CD8-positive, alpha-beta memory T cell (primary cell): ENCODE data around the gene THRB. TPM values are rescaled to one million over a fixed set of nuclear protein-coding genes. Genes with fewer than 3 reads are reported as not detected.

Experiments
- CTCF ChIA-PET: fragments of 350-600 bp; sonication (Branson Sonifier 250); formaldehyde crosslinking; loops from one replicate; lab custom pipeline; 2021; ENCODE audit warnings: antibody characterized with exemption; lab: Charles Lee
- POLR2A ChIA-PET: fragments of 350-600 bp; sonication (Branson Sonifier 250); formaldehyde crosslinking; loops from one replicate; lab custom pipeline; 2021; ENCODE audit warnings: antibody characterized with exemption; lab: Charles Lee
- DNase-seq, 5 donors: peaks; one replicate each; pipeline versions ENCODE4 v3.0.0 to v3.0.0-alpha.2; 2020 to 2022; ENCODE audit warnings: mixed read lengths in 1 of 5
- H3K27ac ChIP-seq: one replicate; pipeline ENCODE4 v1.7.0; 2013; ENCODE audit warnings: low read depth, mild to moderate bottlenecking, low read length, moderate library complexity
- H3K27me3 ChIP-seq: 2 replicates; pipeline ENCODE4 v1.7.0; 2013; ENCODE audit warnings: low read length, mild to moderate bottlenecking; ENCODE audit not compliant: insufficient read depth, poor library complexity, severe bottlenecking
- H3K36me3 ChIP-seq: 2 replicates; pipeline ENCODE4 v1.7.0; 2013; ENCODE audit warnings: mild to moderate bottlenecking, low read length, moderate library complexity; ENCODE audit not compliant: insufficient read depth
- H3K4me1 ChIP-seq: 2 replicates; pipeline ENCODE4 v1.7.0; 2013; ENCODE audit warnings: mild to moderate bottlenecking, low read length, moderate library complexity; ENCODE audit not compliant: insufficient read depth
- H3K4me3 ChIP-seq: 2 replicates; pipeline ENCODE4 v1.7.0; 2013; ENCODE audit warnings: mild to moderate bottlenecking, low read length
- H3K9me3 ChIP-seq: 2 replicates; pipeline ENCODE4 v1.7.0; 2013; ENCODE audit warnings: mild to moderate bottlenecking, low read length
- H3K27ac Mint-ChIP-seq, 8 donors: one replicate each; pipeline ENCODE4 v1.8.0; 2020 to 2021; ENCODE audit warnings: mixed read lengths in 8 of 8, mild to moderate bottlenecking in 6 of 8, inconsistent platforms in 3 of 8, moderate library complexity in 3 of 8
- H3K27me3 Mint-ChIP-seq, 2 donors: one replicate each; pipeline ENCODE4 v1.8.0; 2020 to 2021; ENCODE audit warnings: mixed read lengths in 2 of 2, mild to moderate bottlenecking in 1 of 2, moderate library complexity in 1 of 2
- H3K36me3 Mint-ChIP-seq, 3 donors: one replicate each; pipeline ENCODE4 v1.8.0; 2020 to 2021; ENCODE audit warnings: mixed read lengths in 3 of 3, inconsistent platforms in 1 of 3, mild to moderate bottlenecking in 1 of 3
- H3K4me1 Mint-ChIP-seq, 3 donors: one replicate each; pipeline ENCODE4 v1.8.0; 2020 to 2021; ENCODE audit warnings: mixed read lengths in 3 of 3, inconsistent platforms in 1 of 3, mild to moderate bottlenecking in 1 of 3
- H3K4me3 Mint-ChIP-seq, 7 donors: one replicate each; pipeline ENCODE4 v1.8.0; 2020 to 2021; ENCODE audit warnings: mixed read lengths in 7 of 7, mild to moderate bottlenecking in 6 of 7, moderate library complexity in 4 of 7, inconsistent platforms in 2 of 7
- H3K9me3 Mint-ChIP-seq, 5 donors: one replicate each; pipeline ENCODE4 v1.8.0; 2020 to 2022; ENCODE audit warnings: mixed read lengths in 5 of 5, mild to moderate bottlenecking in 3 of 5, moderate library complexity in 2 of 5, inconsistent platforms in 1 of 5
- polyA plus RNA-seq: library from polyadenylated mRNA; unstranded; fragments of 300-500 nt; fragmentation: Illumina TruSeq; gene quantifications from one replicate; pipeline ENCODE4 v1.2.3, GENCODE V29; 2021
- total RNA-seq, 2 experiments: library from RNA; stranded (reverse); gene quantifications; one replicate each; pipeline ENCODE4 v1.2.3, GENCODE V29; 2021

The THRB gene
- total and polyA plus RNA-seq, 3 experiments from 2014 or later, result not detected

DNA sequence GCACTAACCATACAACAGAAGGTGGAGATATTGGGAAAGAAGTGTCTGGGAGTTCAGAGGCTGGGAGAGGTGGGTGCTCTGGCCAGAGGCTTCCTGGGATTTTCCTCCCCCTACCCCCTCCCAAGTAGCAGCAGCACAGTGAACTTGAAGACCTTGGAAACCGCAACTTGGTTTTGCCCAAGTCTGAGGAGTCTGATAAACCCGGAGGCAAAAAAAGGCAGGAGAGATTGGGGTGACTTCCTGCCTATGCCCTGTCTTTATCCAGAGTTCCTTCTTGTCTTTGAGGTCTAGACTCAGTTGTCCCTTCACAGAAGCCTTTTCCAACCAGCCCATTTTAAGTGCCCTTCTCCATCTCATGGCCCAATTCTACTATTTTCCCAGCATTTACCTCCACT, 25.4 kb upstream of the THRB start:
- no peak for DNase-seq
- Mint-ChIP-seq H3K4me1 (no peaks in the 10 kb centered on the region), H3K36me3 (peaks cover 0 to 6% (median 0%) of the 10 kb centered on the region in 3 donors), H3K27ac (no peak overlapping the region), H3K9me3 (peaks cover 0 to 12% (median 2%) of the 10 kb centered on the region in 5 donors), H3K4me3 (no peak overlapping the region), H3K27me3 (peaks cover 19 to 26% of the 10 kb centered on the region in 2 donors)
- no peaks in the 10 kb centered on the region for H3K4me1 ChIP-seq
- CTCF ChIA-PET, result no interaction called here
- H3K27ac ChIP-seq, result peak overlapping the region; percentile 68
- no peaks in the 10 kb centered on the region for H3K36me3 ChIP-seq
- H3K9me3 ChIP-seq, result no peaks in the 10 kb centered on the region
- POLR2A ChIA-PET, result no interaction called here
- H3K4me3 ChIP-seq, result no peak overlapping the region
- H3K27me3 ChIP-seq, result no peaks in the 10 kb centered on the region

DNA sequence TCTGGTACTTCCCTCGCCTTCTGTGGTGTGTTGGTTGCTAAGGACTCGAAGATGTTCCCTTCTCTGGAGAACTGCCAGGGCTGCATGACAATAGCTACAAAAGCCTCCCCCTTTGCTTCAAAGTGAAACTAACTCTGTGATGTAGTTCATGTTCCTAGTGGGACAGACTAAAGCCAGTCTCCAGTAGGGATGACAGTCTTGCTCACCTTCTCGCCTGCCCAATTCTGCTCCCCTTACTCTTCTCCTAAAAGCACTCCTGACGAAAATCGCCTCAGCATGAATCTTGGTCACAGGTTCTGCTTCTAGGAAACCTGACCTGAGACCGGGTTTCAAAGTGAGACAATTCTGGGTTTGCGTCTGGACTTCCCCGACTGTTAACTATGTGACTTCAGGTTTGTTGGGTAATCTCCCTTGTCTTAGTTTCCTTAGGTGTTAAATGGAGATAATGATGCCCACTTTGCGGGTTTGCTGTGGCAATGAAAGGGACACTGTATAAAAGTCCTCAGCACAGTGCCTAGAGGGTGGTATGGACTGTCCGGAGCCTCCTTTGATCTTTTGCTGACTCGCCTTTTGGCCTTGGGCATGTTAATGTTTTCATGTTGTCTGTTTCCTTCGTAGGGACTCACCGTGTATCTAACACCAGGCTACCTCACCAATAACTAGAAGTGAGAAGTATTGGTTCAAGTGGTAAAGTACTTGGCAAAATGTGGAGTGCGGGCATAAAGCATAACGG, 24.9 kb upstream of the THRB start:
- Histone ChIP-seq H3K36me3 (no peaks in the 10 kb centered on the region), H3K27ac (peak overlapping the region; percentile 19), H3K27me3 (no peaks in the 10 kb centered on the region), H3K9me3 (no peaks in the 10 kb centered on the region), H3K4me1 (no peaks in the 10 kb centered on the region), H3K4me3 (peak overlapping the region; percentile 21)
- Mint-ChIP-seq H3K27me3 (peaks cover 19 to 26% of the 10 kb centered on the region in 2 donors), H3K4me3 (no peak overlapping the region), H3K9me3 (peaks cover 0 to 12% (median 2%) of the 10 kb centered on the region in 5 donors), H3K36me3 (peaks cover 0 to 6% (median 0%) of the 10 kb centered on the region in 3 donors), H3K4me1 (no peaks in the 10 kb centered on the region), H3K27ac (no peak overlapping the region)
- ChIA-PET CTCF (no interaction called here), POLR2A (no interaction called here)
- DNase-seq, result no peak

DNA sequence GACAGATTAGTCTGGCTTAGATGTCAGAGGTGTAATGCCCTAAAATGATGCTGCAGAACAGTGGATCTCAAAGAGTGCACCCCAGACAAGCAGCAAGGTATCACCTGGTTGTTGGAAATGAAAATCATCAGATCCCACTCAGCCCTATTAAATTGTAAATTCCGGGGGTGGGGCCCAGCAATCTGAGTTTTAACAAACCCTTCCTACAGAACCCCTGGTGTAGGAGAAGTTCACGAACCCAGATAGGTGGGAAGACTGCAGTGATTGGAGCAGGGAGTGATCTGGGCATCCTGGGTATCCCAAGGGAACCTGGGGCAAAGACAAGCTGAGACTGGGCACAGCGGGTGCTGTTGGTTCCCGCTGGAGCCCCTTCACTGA, 24.3 kb upstream of the THRB start:
- no peak for DNase-seq
- ChIA-PET POLR2A (no interaction called here), CTCF (no interaction called here)
- no peak overlapping the region for H3K27ac ChIP-seq
- no peaks in the 10 kb centered on the region for H3K9me3 ChIP-seq
- no peaks in the 10 kb centered on the region for H3K4me1 ChIP-seq
- H3K4me3 ChIP-seq, result no peak overlapping the region
- H3K4me3 Mint-ChIP-seq, result no peak overlapping the region
- peaks cover 0 to 10% (median 2%) of the 10 kb centered on the region in 5 donors for H3K9me3 Mint-ChIP-seq
- H3K27me3 ChIP-seq, result no peaks in the 10 kb centered on the region
- peaks cover 19 to 26% of the 10 kb centered on the region in 2 donors for H3K27me3 Mint-ChIP-seq
- H3K36me3 Mint-ChIP-seq, result peaks cover 0 to 6% (median 0%) of the 10 kb centered on the region in 3 donors
- H3K27ac Mint-ChIP-seq, result no peak overlapping the region
- no peaks in the 10 kb centered on the region for H3K36me3 ChIP-seq
- H3K4me1 Mint-ChIP-seq, result no peaks in the 10 kb centered on the region

DNA sequence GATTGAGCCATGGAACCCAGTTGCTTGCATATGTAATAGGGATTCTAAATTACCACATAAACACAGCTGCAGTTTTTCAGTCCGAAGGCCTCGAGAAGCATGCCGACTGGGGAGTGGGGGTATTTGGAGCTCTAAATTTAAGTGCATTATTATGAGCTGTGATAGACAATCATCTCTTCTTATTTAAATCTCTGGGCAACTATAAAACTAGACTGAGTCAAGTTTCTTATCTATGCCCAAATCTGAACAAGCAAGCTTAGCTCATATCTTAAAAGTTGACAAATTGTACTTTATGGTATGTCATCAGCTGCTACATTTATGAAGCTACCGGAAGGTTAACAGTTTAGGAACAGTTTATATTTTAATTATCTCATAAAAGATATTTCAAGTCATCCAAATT, 19.5 kb upstream of the THRB start:
- H3K4me3 ChIP-seq, result no peak overlapping the region
- H3K27me3 Mint-ChIP-seq, result peaks cover 0 to 2% of the 10 kb centered on the region in 2 donors

DNA sequence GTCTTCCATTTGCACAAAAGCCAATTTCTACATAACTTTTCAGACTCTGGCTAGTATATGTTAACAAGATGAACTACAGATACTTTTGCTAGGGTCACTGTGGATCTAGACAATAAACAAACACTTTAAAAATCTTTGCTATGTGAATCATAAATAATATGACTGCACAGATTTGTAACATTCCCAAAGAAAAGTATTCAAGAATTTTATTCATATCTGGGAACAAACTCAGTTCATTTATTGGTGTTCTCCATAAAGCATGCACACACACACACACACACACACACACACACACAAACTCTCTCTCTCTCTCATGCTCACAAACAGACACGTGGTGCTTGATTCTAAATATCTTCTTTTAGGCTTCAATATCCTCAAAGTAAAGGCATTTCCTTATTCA, 18.8 kb upstream of the THRB start:
- Mint-ChIP-seq H3K4me1 (no peaks in the 10 kb centered on the region), H3K27me3 (peaks cover 0 to 2% of the 10 kb centered on the region in 2 donors), H3K9me3 (peaks cover 0 to 5% (median 3%) of the 10 kb centered on the region in 5 donors), H3K27ac (no peak overlapping the region), H3K36me3 (no peaks in the 10 kb centered on the region), H3K4me3 (no peak overlapping the region)
- CTCF ChIA-PET, result no interaction called here
- Histone ChIP-seq H3K4me1 (no peaks in the 10 kb centered on the region), H3K9me3 (no peaks in the 10 kb centered on the region), H3K4me3 (no peak overlapping the region), H3K27ac (no peak overlapping the region), H3K36me3 (no peaks in the 10 kb centered on the region), H3K27me3 (no peaks in the 10 kb centered on the region)
- POLR2A ChIA-PET, result no interaction called here
- DNase-seq, result no peak

More for the DNA sequence above, 19.5 kb upstream of the THRB start:
- Histone ChIP-seq H3K9me3 (no peaks in the 10 kb centered on the region), H3K4me1 (no peaks in the 10 kb centered on the region), H3K36me3 (no peaks in the 10 kb centered on the region), H3K27ac (no peak overlapping the region), H3K27me3 (no peaks in the 10 kb centered on the region)
- POLR2A ChIA-PET, result no interaction called here
- Mint-ChIP-seq H3K27ac (no peak overlapping the region), H3K4me1 (no peaks in the 10 kb centered on the region), H3K4me3 (no peak overlapping the region), H3K9me3 (peaks cover 0 to 5% (median 3%) of the 10 kb centered on the region in 5 donors), H3K36me3 (no peaks in the 10 kb centered on the region)
- CTCF ChIA-PET, result no interaction called here
- no peak for DNase-seq

DNA sequence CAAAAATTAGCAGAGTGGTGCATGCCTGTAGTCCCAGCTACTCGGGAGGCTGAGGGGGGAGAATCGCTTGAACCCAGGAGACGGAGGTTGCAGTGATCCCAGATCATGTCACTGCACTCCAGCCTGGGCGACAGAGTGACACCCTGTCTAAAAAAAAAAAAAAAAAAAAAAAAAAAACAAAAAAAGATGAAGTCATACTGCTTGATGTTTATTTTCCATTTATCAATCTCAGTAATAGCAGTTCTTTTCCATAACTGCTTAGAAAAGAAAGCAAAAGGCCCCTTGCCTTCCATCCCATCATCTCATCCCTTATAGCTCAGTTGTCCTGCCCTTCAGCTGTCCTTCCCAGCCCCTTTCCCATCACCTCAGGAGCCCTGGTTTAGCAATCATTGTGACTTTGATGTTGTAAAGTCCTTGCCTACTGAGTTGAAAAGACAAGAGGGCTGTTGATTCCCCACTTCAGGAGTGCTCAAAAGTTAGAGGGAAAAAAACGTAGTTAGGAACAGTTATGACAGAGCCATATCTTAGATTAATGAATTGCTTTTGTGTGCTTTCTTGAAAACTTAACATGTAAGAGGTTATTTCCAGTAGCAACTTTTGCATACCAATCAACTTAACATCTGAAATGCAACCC, 18.0 kb upstream of the THRB start:
- peaks cover 0 to 5% (median 3%) of the 10 kb centered on the region in 5 donors for H3K9me3 Mint-ChIP-seq
- no peak overlapping the region for H3K4me3 Mint-ChIP-seq
- Histone ChIP-seq H3K36me3 (no peaks in the 10 kb centered on the region), H3K9me3 (no peaks in the 10 kb centered on the region), H3K27ac (no peak overlapping the region), H3K4me3 (no peak overlapping the region), H3K27me3 (no peaks in the 10 kb centered on the region), H3K4me1 (no peaks in the 10 kb centered on the region)
- H3K36me3 Mint-ChIP-seq, result no peaks in the 10 kb centered on the region
- H3K4me1 Mint-ChIP-seq, result no peaks in the 10 kb centered on the region
- no peak overlapping the region for H3K27ac Mint-ChIP-seq
- ChIA-PET CTCF (no interaction called here), POLR2A (no interaction called here)
- DNase-seq, result no peak
- peaks cover 0 to 2% of the 10 kb centered on the region in 2 donors for H3K27me3 Mint-ChIP-seq

DNA sequence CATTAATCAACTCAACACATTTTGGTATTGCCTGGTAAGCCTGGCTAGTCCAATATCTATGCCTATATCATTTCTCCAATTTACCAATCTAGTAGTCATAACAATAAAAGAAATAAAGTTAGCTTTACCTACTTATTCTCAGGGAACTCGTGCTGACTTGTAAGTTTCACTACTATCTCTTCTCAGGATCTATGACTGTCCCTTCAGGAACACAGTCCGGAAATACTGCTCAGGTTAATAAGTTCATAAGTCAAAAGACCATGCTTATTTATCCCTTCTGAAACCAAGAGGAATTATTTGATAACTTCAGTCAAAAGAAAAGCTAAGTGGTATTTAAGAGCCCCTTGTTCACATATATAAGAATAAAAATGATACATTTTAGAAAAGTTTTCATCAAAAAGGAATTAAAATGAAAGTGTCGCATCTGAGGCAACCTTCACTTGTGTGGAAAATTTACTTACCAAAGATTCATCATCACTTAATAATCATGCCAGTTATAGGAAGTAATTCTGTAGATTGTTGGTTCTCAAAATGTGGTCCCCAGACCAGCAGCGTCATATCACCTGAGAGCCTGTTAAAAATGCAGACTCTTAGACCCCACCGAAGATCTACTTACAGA, 15.5 kb upstream of the THRB start:
- Mint-ChIP-seq H3K36me3 (no peaks in the 10 kb centered on the region), H3K4me3 (no peak overlapping the region), H3K9me3 (peaks cover 0 to 5% (median 3%) of the 10 kb centered on the region in 5 donors), H3K27ac (no peak overlapping the region), H3K27me3 (no peaks in the 10 kb centered on the region), H3K4me1 (no peaks in the 10 kb centered on the region)
- no peaks in the 10 kb centered on the region for H3K27me3 ChIP-seq
- H3K4me3 ChIP-seq, result no peak overlapping the region
- ChIA-PET POLR2A (no interaction called here), CTCF (no interaction called here)
- H3K27ac ChIP-seq, result no peak overlapping the region
- no peaks in the 10 kb centered on the region for H3K9me3 ChIP-seq
- no peaks in the 10 kb centered on the region for H3K4me1 ChIP-seq
- no peaks in the 10 kb centered on the region for H3K36me3 ChIP-seq
- no peak for DNase-seq

DNA sequence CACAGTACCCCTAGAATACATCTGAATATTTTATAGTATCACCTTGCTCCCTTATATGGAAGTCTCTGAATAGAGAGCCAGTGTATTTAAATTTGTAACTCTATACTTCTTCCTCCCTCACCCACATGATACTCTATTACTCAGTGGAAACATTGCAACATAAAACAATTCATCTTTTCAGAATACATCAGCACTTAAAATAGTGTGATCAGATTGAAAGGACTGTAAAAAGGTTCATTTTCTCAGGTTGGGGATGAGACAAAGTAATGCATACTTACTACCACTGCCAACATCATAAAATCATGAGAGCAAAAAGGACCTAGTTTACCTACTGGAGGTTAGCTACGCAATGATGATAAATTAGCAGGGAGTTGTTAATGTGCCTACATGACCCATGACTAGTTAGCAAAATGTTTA, 13.8 kb upstream of the THRB start:
- no peaks in the 10 kb centered on the region for H3K27me3 Mint-ChIP-seq
- H3K4me3 ChIP-seq, result no peak overlapping the region
- no peak for DNase-seq
- POLR2A ChIA-PET, result no interaction called here
- no peaks in the 10 kb centered on the region for H3K4me1 ChIP-seq
- H3K4me1 Mint-ChIP-seq, result no peaks in the 10 kb centered on the region
- H3K36me3 ChIP-seq, result no peaks in the 10 kb centered on the region
- CTCF ChIA-PET, result no interaction called here
- no peaks in the 10 kb centered on the region for H3K36me3 Mint-ChIP-seq
- no peak overlapping the region for H3K27ac ChIP-seq
- H3K27ac Mint-ChIP-seq, result no peak overlapping the region
- no peaks in the 10 kb centered on the region for H3K27me3 ChIP-seq
- H3K4me3 Mint-ChIP-seq, result no peak overlapping the region
- peaks cover 0 to 9% (median 3%) of the 10 kb centered on the region in 5 donors for H3K9me3 Mint-ChIP-seq
- H3K9me3 ChIP-seq, result no peaks in the 10 kb centered on the region
